Activated CD4-positive, alpha-beta memory T cell treated with anti-CD3 and anti-CD28 coated beads for 36 hours (primary cell): Measurements from ENCODE around the gene CEP95. TPM values are rescaled to one million over a fixed set of nuclear protein-coding genes. Genes with fewer than 3 reads are reported as not detected.
"Not testable (repeated sequence)": the region's sequence is repeated elsewhere in the genome, so short reads cannot be mapped to it uniquely, and the experiment has no call there.

Experiments
- CTCF ChIA-PET: fragments of 350-600 bp; sonication (Branson Sonifier 250); formaldehyde crosslinking; loops from one replicate; lab custom pipeline; 2021; ENCODE audit warnings: antibody characterized with exemption, inconsistent platforms; lab: Charles Lee
- POLR2A ChIA-PET: fragments of 350-600 bp; sonication (Branson Sonifier 250); formaldehyde crosslinking; loops from one replicate; lab custom pipeline; 2021; ENCODE audit warnings: antibody characterized with exemption; lab: Charles Lee
- DNase-seq: peaks from one replicate; pipeline ENCODE4 v3.0.0-alpha.2; 2020
- H3K27ac Mint-ChIP-seq: one replicate; pipeline ENCODE4 v1.8.0; 2021; ENCODE audit warnings: mixed read lengths
- H3K27me3 Mint-ChIP-seq: one replicate; pipeline ENCODE4 v1.8.0; 2021; ENCODE audit warnings: mixed read lengths
- H3K36me3 Mint-ChIP-seq: one replicate; pipeline ENCODE4 v1.8.0; 2021; ENCODE audit warnings: mixed read lengths
- H3K4me1 Mint-ChIP-seq: one replicate; pipeline ENCODE4 v1.8.0; 2021; ENCODE audit warnings: low read depth, mixed read lengths
- H3K4me3 Mint-ChIP-seq: one replicate; pipeline ENCODE4 v1.8.0; 2021; ENCODE audit warnings: mild to moderate bottlenecking, mixed read lengths
- H3K9me3 Mint-ChIP-seq: one replicate; pipeline ENCODE4 v1.8.0; 2021; ENCODE audit warnings: mixed read lengths
- intact Hi-C: fragments of 100-400 bp; cut with micrococcal nuclease; formaldehyde crosslinking; loops from one replicate; pipeline ENCODE4 v1.15.1; 2023
- total RNA-seq, 2 experiments: library from RNA; stranded (reverse); gene quantifications; one replicate each; pipeline ENCODE4 v1.2.3, GENCODE V29; 2021

CEP95 gene
- total RNA-seq, 2 experiments from 2014 or later: 29.9 to 37.8 TPM

- H3K9me3 Mint-ChIP-seq: no peaks in the 10 kb centered on the region
- no peaks in the 10 kb centered on the region for H3K4me1 Mint-ChIP-seq
- H3K27ac Mint-ChIP-seq: no peak overlapping the region
- DNase-seq: no peak
- H3K4me3 Mint-ChIP-seq: no peak overlapping the region
- ChIA-PET CTCF (no interaction called here), POLR2A (no interaction called here)
- H3K36me3 Mint-ChIP-seq: peaks cover 4% of the 10 kb centered on the region
- intact Hi-C loops: no loop called here
- H3K27me3 Mint-ChIP-seq: no peaks in the 10 kb centered on the region
These were observed 34.2 kb upstream of the CEP95 start for GRCh38 chr17:64472564-64472963.

DNA sequence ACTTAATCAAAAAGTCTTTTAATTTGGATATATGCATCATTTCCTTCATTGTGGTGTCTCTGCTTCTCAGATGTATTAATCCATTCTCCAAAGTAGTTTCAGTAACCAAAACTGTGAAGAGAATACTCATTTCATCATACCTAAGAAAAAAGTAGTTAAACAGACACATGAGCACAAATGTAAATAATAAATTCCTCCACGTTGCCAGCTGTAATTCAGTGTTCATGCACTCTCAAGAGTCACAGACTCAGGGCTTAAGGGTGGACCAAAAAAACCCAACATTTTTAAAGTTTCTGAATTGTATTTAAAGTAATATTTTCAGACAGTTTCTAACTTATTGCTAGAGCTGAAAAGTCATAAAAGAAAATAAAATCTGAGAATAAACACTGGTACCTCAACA, 28.9 kb upstream of the CEP95 start:
- ChIA-PET POLR2A (interaction anchor here (0.8 kb wide), 1 partner anchor 29 kb away, joined by 3 read pairs; the partner anchor contains the start of gene CEP95), CTCF (interaction anchor here (0.7 to 5.3 kb wide), 3 partner anchors 13 to 278 kb away, joined by 3 to 23 read pairs (median 4); no protein-coding TSS in a partner anchor)
- intact Hi-C loops: no loop called here
- no peaks in the 10 kb centered on the region for H3K9me3 Mint-ChIP-seq
- no peaks in the 10 kb centered on the region for H3K4me1 Mint-ChIP-seq
- no peak for DNase-seq
- H3K27me3 Mint-ChIP-seq: no peaks in the 10 kb centered on the region
- peaks cover 6% of the 10 kb centered on the region for H3K36me3 Mint-ChIP-seq
- H3K27ac Mint-ChIP-seq: no peak overlapping the region
- no peak overlapping the region for H3K4me3 Mint-ChIP-seq

- Mint-ChIP-seq H3K36me3 (peaks cover 20% of the 10 kb centered on the region), H3K27ac (no peak overlapping the region), H3K4me3 (no peak overlapping the region), H3K27me3 (no peaks in the 10 kb centered on the region), H3K9me3 (no peaks in the 10 kb centered on the region), H3K4me1 (peaks cover 11% of the 10 kb centered on the region)
- DNase-seq: no peak
- POLR2A ChIA-PET: no interaction called here
- intact Hi-C loops: no loop called here
- CTCF ChIA-PET: interaction anchor here (1.5 kb wide), 1 partner anchor 12 kb away, joined by 4 read pairs; no protein-coding TSS in a partner anchor
These were observed 25.8 kb upstream of the CEP95 start for GRCh38 chr17:64480951-64481350.

- H3K27ac Mint-ChIP-seq: peak overlapping the region; percentile 4
- intact Hi-C loops: no loop called here
These were observed 22.4 kb upstream of the CEP95 start for GRCh38 chr17:64484380-64484779.

GRCh38 chr17:64488301-64488700, 18.5 kb upstream of the CEP95 start:
- Mint-ChIP-seq H3K36me3 (peaks cover 40% of the 10 kb centered on the region), H3K27ac (no peak overlapping the region), H3K4me3 (no peak overlapping the region), H3K4me1 (peaks cover 25% of the 10 kb centered on the region), H3K9me3 (no peaks in the 10 kb centered on the region), H3K27me3 (no peaks in the 10 kb centered on the region)
- POLR2A ChIA-PET: no interaction called here
- intact Hi-C loops: no loop called here
- CTCF ChIA-PET: interaction anchor here (5.7 kb wide), 1 partner anchor 67 kb away, joined by 192 read pairs; no protein-coding TSS in a partner anchor
- no peak for DNase-seq

More at GRCh38 chr17:64484380-64484779, 22.4 kb upstream of the CEP95 start:
- H3K9me3 Mint-ChIP-seq: no peaks in the 10 kb centered on the region
- POLR2A ChIA-PET: interaction anchor here (0.5 kb wide), 1 partner anchor 91 kb away, joined by 3 read pairs; no protein-coding TSS in a partner anchor
- CTCF ChIA-PET: interaction anchor here (2.8 kb wide), 1 partner anchor 65 kb away, joined by 14 read pairs; no protein-coding TSS in a partner anchor
- peaks cover 23% of the 10 kb centered on the region for H3K36me3 Mint-ChIP-seq
- H3K27me3 Mint-ChIP-seq: no peaks in the 10 kb centered on the region
- no peak for DNase-seq
- H3K4me1 Mint-ChIP-seq: peaks cover 11% of the 10 kb centered on the region
- H3K4me3 Mint-ChIP-seq: no peak overlapping the region

GRCh38 chr17:64491034-64491860, 15.5 kb upstream of the CEP95 start:
- no peak overlapping the region for H3K27ac Mint-ChIP-seq
- no peaks in the 10 kb centered on the region for H3K9me3 Mint-ChIP-seq
- ChIA-PET CTCF (interaction anchor here (0.5 to 5.7 kb wide), 30 partner anchors 7 to 245 kb away, joined by 3 to 192 read pairs (median 4); partner anchors contain the start of genes CEP95 and DDX5), POLR2A (interaction anchor here (1.1 to 1.8 kb wide), 2 partner anchors 14 to 15 kb away, joined by 5 to 10 read pairs; partner anchors contain the start of genes CEP95 and DDX5)
- H3K36me3 Mint-ChIP-seq: peaks cover 34% of the 10 kb centered on the region
- no peaks in the 10 kb centered on the region for H3K27me3 Mint-ChIP-seq
- DNase-seq: peak; percentile 70
- no peak overlapping the region for H3K4me3 Mint-ChIP-seq
- intact Hi-C loops: loop anchor here (1.0 to 10.0 kb wide), 2 partner anchors 71 to 186 kb away; no protein-coding TSS in a partner anchor
- H3K4me1 Mint-ChIP-seq: peaks cover 34% of the 10 kb centered on the region

DNA sequence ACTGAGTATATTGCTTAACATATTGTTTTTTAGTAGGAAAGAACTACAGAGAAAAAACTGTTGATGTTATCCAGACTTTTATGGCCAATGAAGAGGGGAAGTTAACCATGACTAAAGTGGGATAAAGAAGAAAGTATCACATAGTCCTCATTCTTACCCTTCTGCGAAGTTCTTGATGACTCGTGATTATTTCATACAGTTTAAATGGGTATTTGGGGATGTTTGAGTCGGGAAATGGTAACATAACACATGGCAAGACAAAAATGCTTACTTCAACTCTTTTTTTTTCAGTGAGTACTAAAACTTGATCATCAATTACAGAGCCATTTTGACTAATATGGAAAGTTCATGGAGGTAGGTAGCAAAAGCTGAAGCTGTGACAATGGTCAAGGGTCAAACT, 14.8 kb upstream of the CEP95 start:
- ChIA-PET CTCF (interaction anchor here (0.7 to 5.7 kb wide), 21 partner anchors 10 to 600 kb away, joined by 3 to 192 read pairs (median 4); partner anchors contain the start of genes CEP95 and DDX5), POLR2A (interaction anchor here (1.0 to 1.8 kb wide), 3 partner anchors 12 to 14 kb away, joined by 3 to 10 read pairs (median 6); partner anchors contain the start of gene DDX5)
- no peak for DNase-seq
- Mint-ChIP-seq H3K4me1 (peaks cover 35% of the 10 kb centered on the region), H3K27ac (no peak overlapping the region), H3K36me3 (peaks cover 36% of the 10 kb centered on the region), H3K4me3 (no peak overlapping the region), H3K27me3 (no peaks in the 10 kb centered on the region), H3K9me3 (no peaks in the 10 kb centered on the region)
- intact Hi-C loops: loop anchor here (1.0 to 10.0 kb wide), 3 partner anchors 15 to 187 kb away; partner anchors contain the start of genes CEP95 and DDX5

DNA sequence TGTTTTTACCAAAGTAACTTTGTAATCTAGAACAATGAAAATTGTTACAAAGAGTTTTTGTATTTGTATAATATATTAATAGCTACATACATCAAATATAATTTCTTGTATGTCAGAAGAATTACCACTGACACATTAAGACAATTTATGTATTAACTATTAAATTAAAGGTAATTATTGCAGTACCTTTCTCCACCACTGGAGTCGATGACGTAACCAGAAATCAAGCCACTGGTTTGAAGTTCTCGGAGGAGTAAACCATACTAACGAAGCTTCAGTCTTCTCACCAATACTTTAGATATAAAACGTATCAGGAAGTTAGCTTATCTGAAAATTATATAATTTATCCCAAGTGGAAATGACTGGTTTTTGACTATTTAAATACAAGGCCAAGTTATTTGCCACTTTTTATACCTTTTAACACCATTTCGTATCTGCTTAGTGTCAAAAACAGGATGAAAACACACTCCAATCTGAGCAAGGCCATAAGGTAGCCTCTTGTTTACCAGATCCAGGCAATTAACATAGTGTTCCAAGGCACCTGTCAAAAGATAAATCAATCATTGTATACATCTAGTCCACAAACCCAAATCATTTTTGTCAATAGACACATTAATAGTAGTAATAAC, 14.2 kb upstream of the CEP95 start:
- intact Hi-C loops: loop anchor here (2.0 to 10.0 kb wide), 2 partner anchors 14 to 188 kb away; partner anchors contain the start of genes CEP95 and DDX5
- DNase-seq: peak; percentile 16
- ChIA-PET POLR2A (interaction anchor here (1.0 to 1.8 kb wide), 5 partner anchors 11 to 15 kb away, joined by 3 to 10 read pairs (median 5); partner anchors contain the start of genes CEP95 and DDX5), CTCF (interaction anchor here (0.6 to 5.7 kb wide), 21 partner anchors 11 to 600 kb away, joined by 3 to 192 read pairs (median 4); partner anchors contain the start of genes CEP95 and DDX5)
- H3K36me3 Mint-ChIP-seq: peaks cover 38% of the 10 kb centered on the region
- H3K4me1 Mint-ChIP-seq: peaks cover 41% of the 10 kb centered on the region
- H3K27ac Mint-ChIP-seq: peak overlapping the region; percentile 33
- H3K27me3 Mint-ChIP-seq: no peaks in the 10 kb centered on the region
- H3K9me3 Mint-ChIP-seq: no peaks in the 10 kb centered on the region
- no peak overlapping the region for H3K4me3 Mint-ChIP-seq

DNA sequence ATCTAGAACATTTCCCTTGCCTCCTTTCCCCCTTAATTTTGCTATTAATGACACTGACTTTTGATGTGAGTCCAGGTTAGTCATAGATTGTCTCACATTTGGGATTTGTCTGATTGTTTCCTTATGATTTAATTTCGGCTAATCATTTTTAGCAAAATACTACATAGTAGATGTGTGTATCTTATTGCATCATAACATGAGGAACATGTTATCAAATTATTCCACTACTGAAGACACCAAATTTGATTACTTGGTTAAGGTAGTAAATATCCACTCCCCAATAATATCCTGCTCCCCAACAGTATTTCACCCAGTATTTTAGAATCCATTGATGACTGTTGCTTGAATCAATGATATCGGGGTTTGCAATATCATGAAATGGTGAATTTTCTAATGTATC, 12.7 kb upstream of the CEP95 start:
- ChIA-PET POLR2A (interaction anchor here (5.2 kb wide), 1 partner anchor 12 kb away, joined by 125 read pairs; the partner anchor contains the start of genes CEP95 and DDX5), CTCF (interaction anchor here (3.1 to 4.8 kb wide), 2 partner anchors 12 to 75 kb away, joined by 29 to 46 read pairs; partner anchors contain the start of genes CEP95 and DDX5)
- peak overlapping the region; percentile 44 for H3K27ac Mint-ChIP-seq
- H3K36me3 Mint-ChIP-seq: peaks cover 42% of the 10 kb centered on the region
- H3K9me3 Mint-ChIP-seq: no peaks in the 10 kb centered on the region
- no peaks in the 10 kb centered on the region for H3K27me3 Mint-ChIP-seq
- no peak for DNase-seq
- H3K4me3 Mint-ChIP-seq: peak overlapping the region; percentile 96
- H3K4me1 Mint-ChIP-seq: peaks cover 55% of the 10 kb centered on the region
- intact Hi-C loops: loop anchor here (10.0 kb wide), 1 partner anchor 189 kb away; no protein-coding TSS in a partner anchor

GRCh38 chr17:64495300-64495699, 11.5 kb upstream of the CEP95 start:
- Mint-ChIP-seq H3K4me1 (peaks cover 64% of the 10 kb centered on the region), H3K36me3 (peaks cover 46% of the 10 kb centered on the region), H3K4me3 (peak overlapping the region; percentile 96)
- POLR2A ChIA-PET: interaction anchor here (5.2 kb wide), 1 partner anchor 11 kb away, joined by 125 read pairs; the partner anchor contains the start of genes CEP95 and DDX5
- not testable (repeated sequence) for H3K27ac Mint-ChIP-seq, DNase-seq, H3K27me3 Mint-ChIP-seq, H3K9me3 Mint-ChIP-seq
- CTCF ChIA-PET: interaction anchor here (3.1 to 4.8 kb wide), 2 partner anchors 11 to 76 kb away, joined by 29 to 46 read pairs; partner anchors contain the start of genes CEP95 and DDX5
- intact Hi-C loops: loop anchor here (5.0 to 10.0 kb wide), 2 partner anchors 190 to 348 kb away; no protein-coding TSS in a partner anchor
